ENCODE data around the gene F5. TPM values are rescaled to one million over a fixed set of nuclear protein-coding genes. Genes with fewer than 3 reads are reported as not detected.
A peak's percentile ranks its signal among the peaks of the same experiment; 100 is the strongest.
"Not testable (repeated sequence)": the region's sequence is repeated elsewhere in the genome, so short reads cannot be mapped to it uniquely, and the experiment has no call there.

F5 gene
- total RNA-seq, 1 donor from 2014 or later: not detected

- DNase-seq (ENCODE audit: low spot score in 2 of 2): no peak
- FAIRE-seq: no peak
Observed at GRCh38 chr1:169514566-169515270, 71.6 kb downstream of the F5 start.

GRCh38 chr1:169513208-169513607, 73.1 kb downstream of the F5 start:
- no peak for FAIRE-seq

GRCh38 chr1:169511316-169512005, 74.8 kb downstream of the F5 start:
- DNase-seq (ENCODE audit: low spot score in 2 of 2) (no peak), FAIRE-seq (no peak)

More at GRCh38 chr1:169513208-169513607, 73.1 kb downstream of the F5 start:
- no peak for DNase-seq (ENCODE audit: low spot score in 2 of 2)

GRCh38 chr1:169510060-169510459, 76.2 kb downstream of the F5 start:
- no peak for FAIRE-seq
- no peak for DNase-seq (ENCODE audit: low spot score in 2 of 2)

GRCh38 chr1:169509354-169509753, 76.9 kb downstream of the F5 start:
- FAIRE-seq (no peak), DNase-seq (ENCODE audit: low spot score in 2 of 2) (no peak)

GRCh38 chr1:169508432-169509338, 77.6 kb downstream of the F5 start:
- FAIRE-seq (no peak), DNase-seq (ENCODE audit: low spot score in 2 of 2) (no peak)

- DNase-seq (ENCODE audit: low spot score in 2 of 2) (no peak), FAIRE-seq (no peak)
Observed at GRCh38 chr1:169507413-169507812, 78.9 kb downstream of the F5 start.

- FAIRE-seq: not testable (repeated sequence)
Observed at GRCh38 chr1:169503601-169504000, 82.7 kb downstream of the F5 start.

GRCh38 chr1:169499807-169500206, 86.5 kb downstream of the F5 start:
- DNase-seq (ENCODE audit: low spot score in 2 of 2) (no peak), FAIRE-seq (no peak)

More at GRCh38 chr1:169503601-169504000, 82.7 kb downstream of the F5 start:
- DNase-seq (ENCODE audit: low spot score in 2 of 2): not testable (repeated sequence)

- FAIRE-seq (no peak), DNase-seq (ENCODE audit: low spot score in 2 of 2) (no peak)
Observed at GRCh38 chr1:169497317-169497716, 89.0 kb downstream of the F5 start.

- FAIRE-seq (no peak), DNase-seq (ENCODE audit: low spot score in 2 of 2) (no peak)
Observed at GRCh38 chr1:169495916-169496315, 90.4 kb downstream of the F5 start.

- FAIRE-seq (no peak), DNase-seq (ENCODE audit: low spot score in 2 of 2) (no peak)
Observed at GRCh38 chr1:169495046-169495775, 91.1 kb downstream of the F5 start.

GRCh38 chr1:169494343-169494742, 91.9 kb downstream of the F5 start:
- FAIRE-seq (no peak), DNase-seq (ENCODE audit: low spot score in 2 of 2) (no peak)

GRCh38 chr1:169493251-169493650, 93.0 kb downstream of the F5 start:
- DNase-seq (ENCODE audit: low spot score in 2 of 2) (no peak), FAIRE-seq (no peak)

- DNase-seq (ENCODE audit: low spot score in 2 of 2) (no peak), FAIRE-seq (no peak)
Observed at GRCh38 chr1:169491845-169492281, 94.4 kb downstream of the F5 start.

GRCh38 chr1:169488157-169488556, 98.1 kb downstream of the F5 start:
- DNase-seq (ENCODE audit: low spot score in 2 of 2) (no peak), FAIRE-seq (no peak)

- DNase-seq (ENCODE audit: low spot score in 2 of 2) (no peak), FAIRE-seq (no peak)
Observed at GRCh38 chr1:169487561-169487960, 98.7 kb downstream of the F5 start.

- DNase-seq (ENCODE audit: low spot score in 2 of 2): no peak
- no peak for FAIRE-seq
Observed at GRCh38 chr1:169487133-169487532, 99.1 kb downstream of the F5 start.

GRCh38 chr1:169486281-169487051, 99.8 kb downstream of the F5 start:
- DNase-seq (ENCODE audit: low spot score in 2 of 2): peak; percentile 14 to 37
- FAIRE-seq: no peak
